ENCODE measurements around the gene CAST.

The CAST gene

GRCh38 chr5:96645091-96645490 is 17.1 kb upstream of the CAST start:
- DNase-seq (ENCODE audit: extremely low read depth in 1 of 2, low read depth in 1 of 2): no peak

GRCh38 chr5:96648023-96648422 is 14.2 kb upstream of the CAST start:
- no peak for DNase-seq (ENCODE audit: extremely low read depth in 1 of 2, low read depth in 1 of 2)

GRCh38 chr5:96648593-96648992 is 13.6 kb upstream of the CAST start:
- no peak for DNase-seq (ENCODE audit: extremely low read depth in 1 of 2, low read depth in 1 of 2)

- DNase-seq (ENCODE audit: extremely low read depth in 1 of 2, low read depth in 1 of 2): no peak
Measured at GRCh38 chr5:96649251-96649662, 12.9 kb upstream of the CAST start.

GRCh38 chr5:96649681-96650540 is 12.3 kb upstream of the CAST start:
- DNase-seq (ENCODE audit: extremely low read depth in 1 of 2, low read depth in 1 of 2): no peak

- DNase-seq (ENCODE audit: extremely low read depth in 1 of 2, low read depth in 1 of 2): no peak
Measured at GRCh38 chr5:96651047-96651446, 11.1 kb upstream of the CAST start.

GRCh38 chr5:96651948-96652753 is 10.0 kb upstream of the CAST start:
- no peak for DNase-seq (ENCODE audit: extremely low read depth in 1 of 2, low read depth in 1 of 2)

GRCh38 chr5:96652769-96653454 is 9.3 kb upstream of the CAST start:
- no peak for DNase-seq (ENCODE audit: extremely low read depth in 1 of 2, low read depth in 1 of 2)

GRCh38 chr5:96654209-96654608 is 8.0 kb upstream of the CAST start:
- no peak for DNase-seq (ENCODE audit: extremely low read depth in 1 of 2, low read depth in 1 of 2)

GRCh38 chr5:96655085-96655484 is 7.1 kb upstream of the CAST start:
- no peak for DNase-seq (ENCODE audit: extremely low read depth in 1 of 2, low read depth in 1 of 2)

GRCh38 chr5:96655506-96655905 is 6.7 kb upstream of the CAST start:
- DNase-seq (ENCODE audit: extremely low read depth in 1 of 2, low read depth in 1 of 2): no peak

- peak; percentile 36 to 52 for DNase-seq (ENCODE audit: extremely low read depth in 1 of 2, low read depth in 1 of 2)
Measured at GRCh38 chr5:96657068-96657467, 5.1 kb upstream of the CAST start.

- no peak for DNase-seq (ENCODE audit: extremely low read depth in 1 of 2, low read depth in 1 of 2)
Measured at GRCh38 chr5:96658272-96658671, 3.9 kb upstream of the CAST start.

- no peak for DNase-seq (ENCODE audit: extremely low read depth in 1 of 2, low read depth in 1 of 2)
Measured at GRCh38 chr5:96659170-96659569, 3.0 kb upstream of the CAST start.

GRCh38 chr5:96660971-96661854 is 963 bp upstream of the CAST start:
- DNase-seq (ENCODE audit: extremely low read depth in 1 of 2, low read depth in 1 of 2): peak in 1 of 2 donors; percentile 5

- DNase-seq (ENCODE audit: extremely low read depth in 1 of 2, low read depth in 1 of 2): peak; percentile 81 to 82
Measured at GRCh38 chr5:96662725-96663518, 746 bp downstream of the CAST start.

GRCh38 chr5:96663608-96664007 is 1.4 kb downstream of the CAST start:
- DNase-seq (ENCODE audit: extremely low read depth in 1 of 2, low read depth in 1 of 2): no peak

GRCh38 chr5:96664669-96665068 is 2.5 kb downstream of the CAST start:
- no peak for DNase-seq (ENCODE audit: extremely low read depth in 1 of 2, low read depth in 1 of 2)

GRCh38 chr5:96668725-96669124 is 6.5 kb downstream of the CAST start:
- no peak for DNase-seq (ENCODE audit: extremely low read depth in 1 of 2, low read depth in 1 of 2)

GRCh38 chr5:96669909-96670308 is 7.7 kb downstream of the CAST start:
- no peak for DNase-seq (ENCODE audit: extremely low read depth in 1 of 2, low read depth in 1 of 2)
